Measurements from ENCODE around the gene CDH19.

DNA sequence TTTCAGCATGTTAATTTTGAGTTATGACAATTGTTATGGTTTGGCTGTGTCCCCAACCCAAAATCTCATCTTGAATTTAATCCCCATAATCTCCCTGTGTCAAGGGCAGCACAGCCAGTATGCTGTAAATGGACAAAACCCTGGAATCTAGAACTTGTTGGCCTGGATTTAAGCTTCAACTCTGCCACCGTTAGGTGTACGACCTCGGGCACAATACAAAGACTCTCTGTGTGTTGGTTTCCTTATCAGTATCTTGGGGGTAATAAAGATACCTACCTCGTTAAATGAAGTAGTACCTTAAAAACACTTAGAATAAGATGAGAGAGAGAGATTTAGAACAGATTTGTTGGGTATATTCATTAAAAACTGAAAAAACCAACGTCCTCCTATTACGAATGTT, 106.5 kb downstream of the CDH19 start:
- no peak for TF ChIP-seq CTCF (IDR thresholded peaks at IDR 0.05; ENCODE audit: low read depth, low read length)
- TF ChIP-seq POLR2A (IDR thresholded peaks at IDR 0.05; ENCODE audit: extremely low read depth, insufficient read length): no peak

Data from NB4 (cell line).